NB4 (cell line): Measurements from ENCODE around the gene EVC2.

Experiments
- DNase-seq: peaks from one replicate; pipeline ENCODE4 v3.0.0; 2010; ENCODE audit warnings: low read depth
- H3K4me3 ChIP-seq: one replicate; pipeline ENCODE4 v1.5.1; 2011; ENCODE audit warnings: mild to moderate bottlenecking, low read depth, low read length, moderate library complexity
- CTCF ChIP-seq: IDR thresholded peaks from one replicate; pipeline ENCODE4 v1.5.1; 2012; ENCODE audit warnings: low read depth, low read length
- MYC ChIP-seq: IDR thresholded peaks from 2 replicates; pipeline ENCODE4 v1.6.1; 2011; ENCODE audit warnings: low read depth, low read length
- POLR2A ChIP-seq: IDR thresholded peaks from 2 replicates; pipeline ENCODE4 v1.6.1; 2011; ENCODE audit warnings: mild to moderate bottlenecking; ENCODE audit not compliant: insufficient read length; ENCODE audit errors: extremely low read depth
- TF ChIP-seq, protein P1 (sequence below): IDR thresholded peaks from 2 replicates; pipeline ENCODE4 v1.6.1; 2011; ENCODE audit warnings: low read depth, low read length

EVC2 gene

GRCh38 chr4:5662555-5662954, 45.8 kb downstream of the EVC2 start:
- H3K4me3 ChIP-seq = no peak overlapping the region
- no peak for DNase-seq
- no peak for TF ChIP-seq CTCF
- TF ChIP-seq POLR2A = no peak

- TF ChIP-seq CTCF (no peak), MYC (no peak), POLR2A (no peak)
- TF ChIP-seq, protein P1, sequence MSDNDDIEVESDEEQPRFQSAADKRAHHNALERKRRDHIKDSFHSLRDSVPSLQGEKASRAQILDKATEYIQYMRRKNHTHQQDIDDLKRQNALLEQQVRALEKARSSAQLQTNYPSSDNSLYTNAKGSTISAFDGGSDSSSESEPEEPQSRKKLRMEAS = no peak
- no peak overlapping the region for H3K4me3 ChIP-seq
- DNase-seq = no peak
Observed at GRCh38 chr4:5661237-5661636, 47.1 kb downstream of the EVC2 start.

- no peak for DNase-seq
- no peak for TF ChIP-seq CTCF
- TF ChIP-seq, protein P1 = no peak
- no peak for TF ChIP-seq MYC
- no peak for TF ChIP-seq POLR2A
- no peak overlapping the region for H3K4me3 ChIP-seq
Observed at GRCh38 chr4:5660185-5660584, 48.2 kb downstream of the EVC2 start.

- no peak for DNase-seq
- H3K4me3 ChIP-seq = no peak overlapping the region
- no peak for TF ChIP-seq POLR2A
- no peak for TF ChIP-seq CTCF
- TF ChIP-seq, protein P1 = no peak
- no peak for TF ChIP-seq MYC
Observed at GRCh38 chr4:5658974-5659373, 49.4 kb downstream of the EVC2 start.

GRCh38 chr4:5656415-5656814, 51.9 kb downstream of the EVC2 start:
- no peak overlapping the region for H3K4me3 ChIP-seq
- TF ChIP-seq MYC (no peak), CTCF (no peak)
- TF ChIP-seq, protein P1 = no peak

GRCh38 chr4:5654791-5655190, 53.6 kb downstream of the EVC2 start:
- no peak for DNase-seq
- TF ChIP-seq POLR2A = no peak
- no peak overlapping the region for H3K4me3 ChIP-seq

More at GRCh38 chr4:5656415-5656814, 51.9 kb downstream of the EVC2 start:
- DNase-seq = no peak

GRCh38 chr4:5651089-5651488, 57.3 kb downstream of the EVC2 start:
- no peak for TF ChIP-seq MYC
- no peak for TF ChIP-seq POLR2A
- TF ChIP-seq, protein P1 = no peak
- no peak for TF ChIP-seq CTCF

More at GRCh38 chr4:5651089-5651488, 57.3 kb downstream of the EVC2 start:
- no peak overlapping the region for H3K4me3 ChIP-seq
- no peak for DNase-seq
